HG03280 (cell line): ENCODE measurements around the gene CARF.

Source experiments
- ATAC-seq: cut with Tn5 transposase; IDR thresholded peaks from one replicate; pipeline ENCODE4 v1.9.1; 2021; ENCODE audit warnings: mild to moderate bottlenecking, moderate library complexity; ENCODE audit not compliant: unreplicated experiment

Gene CARF

GRCh38 chr2:203018181-203018580 is 106.1 kb downstream of the CARF start:
- no peak for ATAC-seq

DNA sequence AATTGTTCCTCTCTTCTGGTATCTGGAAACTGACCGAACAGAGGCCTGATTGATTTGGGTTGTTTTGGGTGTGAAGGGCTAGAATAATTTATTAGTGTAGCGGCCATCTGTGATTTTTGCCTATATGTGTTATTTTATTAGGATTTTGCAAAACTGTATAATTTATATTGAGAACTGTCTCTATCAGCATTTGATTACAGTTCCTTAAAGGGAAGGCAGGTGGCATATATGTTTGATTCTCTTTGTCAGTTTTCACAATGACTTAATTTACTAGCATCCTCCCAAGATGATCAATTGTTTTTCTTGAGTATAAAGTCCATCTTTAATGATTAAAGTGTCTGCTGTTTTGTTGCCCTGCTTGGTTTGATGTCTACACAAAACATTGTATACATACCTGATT is 107.1 kb downstream of the CARF start:
- no peak for ATAC-seq

DNA sequence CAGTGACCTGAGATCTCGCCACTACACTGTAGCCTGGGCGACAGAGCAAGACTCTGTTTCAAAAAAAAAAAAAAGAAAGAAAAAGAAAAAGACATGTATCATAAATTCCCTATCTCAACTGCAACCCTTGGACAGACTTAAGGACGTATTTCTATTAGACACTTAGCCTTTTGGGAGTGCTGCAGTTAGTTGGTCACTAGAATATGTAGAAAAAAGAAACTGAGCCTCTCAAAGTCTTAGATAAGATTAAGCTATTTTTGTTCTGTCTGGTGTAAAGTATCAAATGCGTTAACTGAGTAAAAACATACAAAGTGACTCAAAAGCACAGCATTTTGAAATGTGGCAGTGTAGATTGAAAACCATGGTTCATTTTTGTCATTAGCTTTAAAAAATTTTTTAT is 109.9 kb downstream of the CARF start:
- ATAC-seq: no peak

DNA sequence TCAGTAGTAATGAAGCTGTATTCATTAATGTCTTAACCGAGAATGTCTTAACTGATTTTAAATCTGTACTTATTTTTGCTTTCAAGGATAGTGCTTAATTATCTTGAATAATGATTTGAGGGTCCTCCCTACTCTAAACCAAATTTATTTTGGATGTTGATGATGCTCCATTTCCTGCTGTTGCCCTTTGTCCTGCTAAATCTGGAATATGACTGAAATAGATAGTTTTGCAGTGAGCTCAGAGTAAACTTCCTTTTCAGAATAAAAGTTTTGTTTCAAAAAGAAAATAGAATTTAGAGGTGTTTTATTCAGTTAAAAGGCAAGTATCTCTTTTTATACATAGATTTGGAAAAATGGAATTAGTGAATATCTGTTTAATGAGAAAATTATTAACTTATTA is 110.7 kb downstream of the CARF start:
- no peak for ATAC-seq

GRCh38 chr2:203025592-203025991 is 113.5 kb downstream of the CARF start:
- no peak for ATAC-seq

DNA sequence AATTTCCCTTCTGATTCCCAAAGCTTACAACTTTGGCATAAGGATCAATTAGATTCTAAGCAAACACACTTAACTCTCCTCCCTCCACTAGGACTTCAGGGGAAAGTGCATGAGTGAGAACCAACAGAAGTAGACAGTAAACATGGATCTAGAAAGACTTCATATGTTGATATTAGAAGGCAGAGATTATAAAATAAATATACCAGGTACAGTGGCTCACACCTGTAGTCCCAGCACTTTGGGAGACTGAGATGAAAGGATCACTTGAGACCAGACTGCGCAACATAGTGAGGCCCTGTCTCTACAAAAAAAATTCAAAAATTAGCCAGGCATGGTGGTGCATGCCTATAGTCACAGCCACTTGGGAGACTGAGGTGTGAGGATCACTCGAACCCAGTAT is 118.5 kb downstream of the CARF start:
- no peak for ATAC-seq

GRCh38 chr2:203030991-203031390 is 118.9 kb downstream of the CARF start:
- no peak for ATAC-seq

DNA sequence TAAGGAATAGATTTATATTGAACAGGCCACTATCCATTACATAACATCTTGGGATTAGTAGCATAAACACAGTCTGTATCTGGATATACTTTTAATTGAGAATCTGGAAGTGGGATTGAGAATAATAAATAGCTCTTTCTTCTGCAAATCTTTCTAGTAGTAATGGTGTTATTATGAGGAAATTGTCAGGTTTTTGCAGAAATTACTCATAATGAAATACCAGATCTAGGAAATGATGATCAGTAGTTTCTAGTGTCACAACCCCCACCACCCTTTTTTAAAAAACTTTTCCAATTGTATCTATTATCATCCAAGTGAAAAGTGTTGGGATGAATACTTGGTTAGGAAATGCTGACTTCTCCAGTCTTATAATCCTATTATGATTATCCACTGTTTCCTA is 121.3 kb downstream of the CARF start:
- ATAC-seq: no peak

DNA sequence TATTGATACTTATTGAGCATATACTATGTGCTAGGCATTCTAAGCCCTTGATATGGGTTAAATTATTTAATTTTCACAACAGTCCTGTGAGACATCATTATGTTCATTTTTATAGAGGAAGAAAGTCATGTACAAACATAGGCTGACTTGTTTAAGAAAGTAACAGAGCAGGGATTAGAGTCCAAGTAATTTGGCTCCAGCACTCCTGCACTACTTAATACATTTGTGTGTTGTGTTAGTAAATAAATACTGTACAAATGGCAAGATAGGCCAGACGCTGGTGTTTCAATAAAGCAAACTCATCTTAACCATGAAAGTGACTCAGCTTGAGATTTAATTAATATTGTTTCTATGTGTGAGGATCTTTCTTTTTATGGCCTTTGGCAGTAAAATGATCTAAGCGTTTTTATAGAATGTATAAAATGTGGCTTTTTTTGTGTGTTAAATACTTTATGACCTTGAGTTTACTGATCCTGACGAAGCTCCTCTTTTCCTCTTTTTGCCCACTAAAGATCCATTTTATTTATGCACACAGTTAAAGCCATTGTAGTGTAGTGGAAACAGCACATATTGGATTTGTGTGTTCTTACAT is 123.9 kb downstream of the CARF start:
- ATAC-seq: no peak
